H1 (cell line): ENCODE results near the gene FRMD4A. TPM values are rescaled to one million over a fixed set of nuclear protein-coding genes. Genes with fewer than 3 reads are reported as not detected.

Source experiments
- CREB1 ChIP-seq: IDR thresholded peaks from 2 replicates; pipeline ENCODE4 v1.6.1; 2012; ENCODE audit warnings: inconsistent platforms
- polyA plus RNA-seq, 7 experiments: library from polyadenylated mRNA; depleted of rRNA in 3 of 7; stranded (reverse) in 5 of 7; unstranded in 2 of 7; fragments of >200 nt in 5 of 7; fragments of 200-250 nt in 2 of 7; gene quantifications; 1 replicate in 5 of 7; 2 replicates in 1 of 7; 4 replicates in 1 of 7; pipeline versions ENCODE4 v1.2.1 to v1.2.3, GENCODE V29; 2011 to 2013; ENCODE audit warnings: missing spikeins in 2 of 7, mixed read lengths in 2 of 7
- total RNA-seq: library from RNA; stranded (reverse); fragmentation: NEBNext Ultra II Directional; extraction: Animal tissue kit (Norgen Biotek cat#: 25700); gene quantifications from 2 replicates; pipeline ENCODE4 v1.2.1, GENCODE V29; 2021
- TF ChIP-seq, protein P1 (sequence below), 3 experiments: IDR thresholded peaks; 1 replicate in 2 of 3; 2 replicates in 1 of 3; pipeline versions ENCODE4 v1.5.1 to v1.6.1; 2011; ENCODE audit warnings: low read length in 3 of 3, mild to moderate bottlenecking in 3 of 3, inconsistent platforms in 2 of 3, low read depth in 1 of 3, moderate library complexity in 1 of 3; ENCODE audit not compliant: insufficient read depth in 1 of 3; ENCODE audit errors: control extremely low read depth in 1 of 3

The FRMD4A gene
- total and polyA plus RNA-seq, 2 of the 8 experiments (the other 6 are each of a cell fraction or from before 2014, with no cell fraction given) = 38.6 to 39.6 TPM

DNA sequence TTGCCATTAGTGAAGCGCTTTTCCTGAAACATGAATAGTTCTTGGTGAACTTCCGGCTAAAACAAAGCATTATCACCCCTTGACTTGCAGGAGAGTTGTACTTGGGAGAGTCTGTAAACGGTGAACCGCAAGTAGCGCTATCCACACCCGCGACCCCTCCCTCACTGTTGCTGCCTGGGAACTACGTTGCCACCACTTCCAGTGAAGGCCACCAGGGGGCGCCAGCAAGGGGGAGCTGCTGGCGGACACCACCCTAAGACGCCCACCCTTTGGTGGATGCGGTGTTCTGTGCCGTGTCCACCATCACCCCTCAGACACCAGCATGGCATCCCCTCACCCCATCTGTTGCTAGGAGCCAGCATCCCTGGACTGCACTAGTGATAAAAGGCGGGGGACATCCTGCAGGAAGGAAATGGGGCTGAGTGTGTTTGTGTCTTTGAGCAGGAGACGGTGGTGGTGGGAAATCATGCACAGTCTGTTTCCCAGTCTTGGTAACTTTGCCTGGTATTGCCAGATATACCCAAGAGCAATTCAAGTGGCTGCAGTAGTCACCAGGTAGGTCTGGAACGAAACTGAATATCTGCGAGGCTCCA, 298.2 kb downstream of the FRMD4A start (continued):
- TF ChIP-seq, protein P1, sequence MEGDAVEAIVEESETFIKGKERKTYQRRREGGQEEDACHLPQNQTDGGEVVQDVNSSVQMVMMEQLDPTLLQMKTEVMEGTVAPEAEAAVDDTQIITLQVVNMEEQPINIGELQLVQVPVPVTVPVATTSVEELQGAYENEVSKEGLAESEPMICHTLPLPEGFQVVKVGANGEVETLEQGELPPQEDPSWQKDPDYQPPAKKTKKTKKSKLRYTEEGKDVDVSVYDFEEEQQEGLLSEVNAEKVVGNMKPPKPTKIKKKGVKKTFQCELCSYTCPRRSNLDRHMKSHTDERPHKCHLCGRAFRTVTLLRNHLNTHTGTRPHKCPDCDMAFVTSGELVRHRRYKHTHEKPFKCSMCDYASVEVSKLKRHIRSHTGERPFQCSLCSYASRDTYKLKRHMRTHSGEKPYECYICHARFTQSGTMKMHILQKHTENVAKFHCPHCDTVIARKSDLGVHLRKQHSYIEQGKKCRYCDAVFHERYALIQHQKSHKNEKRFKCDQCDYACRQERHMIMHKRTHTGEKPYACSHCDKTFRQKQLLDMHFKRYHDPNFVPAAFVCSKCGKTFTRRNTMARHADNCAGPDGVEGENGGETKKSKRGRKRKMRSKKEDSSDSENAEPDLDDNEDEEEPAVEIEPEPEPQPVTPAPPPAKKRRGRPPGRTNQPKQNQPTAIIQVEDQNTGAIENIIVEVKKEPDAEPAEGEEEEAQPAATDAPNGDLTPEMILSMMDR (IDR thresholded peaks at IDR 0.05; ENCODE audit: control extremely low read depth in 1 of 3, insufficient read depth in 1 of 3, low read depth in 1 of 3, low read length in 3 of 3) = peak; percentile 92 to 99 (median 98)
- TF ChIP-seq CREB1 = peak; percentile 70
